ENCODE results near the gene RAB6D.
A peak's percentile ranks its signal among the peaks of the same experiment; 100 is the strongest.
"Not testable (repeated sequence)": the region's sequence is repeated elsewhere in the genome, so short reads cannot be mapped to it uniquely, and the experiment has no call there.

The RAB6D gene

GRCh38 chr2:131363703-131364186, at the start of gene RAB6D:
Gene RAB6D, minus strand, starts transcription at chr2:131364168. Its CDS starts 448 bp downstream, at chr2:131363720.
- not testable (repeated sequence) for H3K27ac ChIP-seq (ENCODE audit: low read length); H3K9me3 ChIP-seq (ENCODE audit: insufficient read depth, low read length); H2AFZ ChIP-seq (ENCODE audit: low read depth, low read length); H4K20me1 ChIP-seq (ENCODE audit: insufficient read depth, low read length); H3K27me3 ChIP-seq (ENCODE audit: low read depth, low read length); H3K36me3 ChIP-seq (replicated peaks; ENCODE audit: low read depth, low read length); H3K9ac ChIP-seq (ENCODE audit: low read length); H3K4me1 ChIP-seq (ENCODE audit: low read length); H3K79me2 ChIP-seq (ENCODE audit: low read length); H3K4me2 ChIP-seq (ENCODE audit: low read length); H3K4me3 ChIP-seq (ENCODE audit: low read length)

GRCh38 chr2:131413148-131413747, 49.3 kb upstream of the RAB6D start:
- Histone ChIP-seq H3K4me2 (ENCODE audit: low read length) (peak overlapping the region; percentile 53), H3K27ac (ENCODE audit: low read length) (no peak overlapping the region), H3K27me3 (ENCODE audit: low read depth, low read length) (peaks cover 33% of the 10 kb centered on the region), H3K9me3 (ENCODE audit: insufficient read depth, low read length) (no peaks in the 10 kb centered on the region), H3K4me1 (ENCODE audit: low read length) (peaks cover 12% of the 10 kb centered on the region), H3K9ac (ENCODE audit: low read length) (no peak overlapping the region), H3K4me3 (ENCODE audit: low read length) (no peak overlapping the region), H3K36me3 (replicated peaks; ENCODE audit: low read depth, low read length) (no peaks in the 10 kb centered on the region), H2AFZ (ENCODE audit: low read depth, low read length) (peak overlapping the region; percentile 63; the same call in 1 of the 2 replicates), H3K79me2 (ENCODE audit: low read length) (no peaks in the 10 kb centered on the region), H4K20me1 (ENCODE audit: insufficient read depth, low read length) (no peaks in the 10 kb centered on the region)
- TF ChIP-seq EZH2phosphoT487 (IDR thresholded peaks at IDR 0.05; ENCODE audit: low read depth) = no peak
- TF ChIP-seq, protein P1, sequence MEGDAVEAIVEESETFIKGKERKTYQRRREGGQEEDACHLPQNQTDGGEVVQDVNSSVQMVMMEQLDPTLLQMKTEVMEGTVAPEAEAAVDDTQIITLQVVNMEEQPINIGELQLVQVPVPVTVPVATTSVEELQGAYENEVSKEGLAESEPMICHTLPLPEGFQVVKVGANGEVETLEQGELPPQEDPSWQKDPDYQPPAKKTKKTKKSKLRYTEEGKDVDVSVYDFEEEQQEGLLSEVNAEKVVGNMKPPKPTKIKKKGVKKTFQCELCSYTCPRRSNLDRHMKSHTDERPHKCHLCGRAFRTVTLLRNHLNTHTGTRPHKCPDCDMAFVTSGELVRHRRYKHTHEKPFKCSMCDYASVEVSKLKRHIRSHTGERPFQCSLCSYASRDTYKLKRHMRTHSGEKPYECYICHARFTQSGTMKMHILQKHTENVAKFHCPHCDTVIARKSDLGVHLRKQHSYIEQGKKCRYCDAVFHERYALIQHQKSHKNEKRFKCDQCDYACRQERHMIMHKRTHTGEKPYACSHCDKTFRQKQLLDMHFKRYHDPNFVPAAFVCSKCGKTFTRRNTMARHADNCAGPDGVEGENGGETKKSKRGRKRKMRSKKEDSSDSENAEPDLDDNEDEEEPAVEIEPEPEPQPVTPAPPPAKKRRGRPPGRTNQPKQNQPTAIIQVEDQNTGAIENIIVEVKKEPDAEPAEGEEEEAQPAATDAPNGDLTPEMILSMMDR (IDR thresholded peaks at IDR 0.05; ENCODE audit: low read depth, low read length) = peak; percentile 86

DNA sequence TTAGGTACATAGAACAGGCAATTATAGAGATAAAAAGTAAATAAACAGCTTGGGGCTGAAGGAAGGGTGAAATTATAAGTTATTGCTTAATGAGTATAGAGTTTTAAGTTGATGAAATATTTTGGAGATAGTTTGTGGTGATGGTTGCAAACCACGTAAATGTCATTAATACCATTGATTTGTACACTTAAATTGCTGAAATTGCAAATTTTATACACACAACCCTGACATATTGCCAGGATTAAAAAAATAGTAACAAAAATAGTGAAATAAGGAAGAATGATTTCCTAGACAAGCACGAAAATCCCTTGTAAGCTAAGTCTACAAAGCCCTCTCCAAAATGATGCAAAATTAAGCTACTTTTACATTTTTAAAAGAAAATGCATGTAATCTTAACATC, 46.2 kb upstream of the RAB6D start:
- Histone ChIP-seq H3K4me2 (ENCODE audit: low read length) (no peak overlapping the region), H3K36me3 (replicated peaks; ENCODE audit: low read depth, low read length) (no peaks in the 10 kb centered on the region), H3K9ac (ENCODE audit: low read length) (no peak overlapping the region), H2AFZ (ENCODE audit: low read depth, low read length) (no peak overlapping the region), H3K4me3 (ENCODE audit: low read length) (no peak overlapping the region), H3K79me2 (ENCODE audit: low read length) (no peaks in the 10 kb centered on the region), H3K27me3 (ENCODE audit: low read depth, low read length) (peaks cover 22% of the 10 kb centered on the region), H3K27ac (ENCODE audit: low read length) (no peak overlapping the region), H4K20me1 (ENCODE audit: insufficient read depth, low read length) (no peaks in the 10 kb centered on the region), H3K9me3 (ENCODE audit: insufficient read depth, low read length) (no peaks in the 10 kb centered on the region), H3K4me1 (ENCODE audit: low read length) (peaks cover 15% of the 10 kb centered on the region)
- TF ChIP-seq, protein P1 (IDR thresholded peaks at IDR 0.05; ENCODE audit: low read depth, low read length) = no peak
- no peak for TF ChIP-seq EZH2phosphoT487 (IDR thresholded peaks at IDR 0.05; ENCODE audit: low read depth)

DNA sequence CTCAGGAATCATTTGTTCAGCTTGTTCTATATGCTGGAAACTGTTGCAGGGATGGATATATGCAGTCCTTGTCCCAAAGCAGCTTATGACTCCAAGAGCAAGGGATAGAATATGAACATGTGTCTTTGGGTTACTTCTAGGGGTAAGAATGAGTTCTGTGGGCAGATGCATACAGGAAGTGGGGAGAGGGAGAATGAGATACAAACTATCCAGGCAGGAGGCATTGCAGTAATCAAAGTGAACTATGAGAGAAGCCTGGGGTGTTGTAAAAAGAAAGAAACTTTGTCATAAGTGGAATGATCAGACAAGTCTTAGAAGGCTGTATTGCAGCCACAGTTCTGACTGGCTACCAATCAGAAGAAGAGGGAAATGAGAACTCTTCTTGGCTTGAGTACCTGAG, 44.8 kb upstream of the RAB6D start:
- no peaks in the 10 kb centered on the region for H3K9me3 ChIP-seq (ENCODE audit: insufficient read depth, low read length)
- H3K4me3 ChIP-seq (ENCODE audit: low read length) = no peak overlapping the region
- no peak overlapping the region for H3K9ac ChIP-seq (ENCODE audit: low read length)
- H3K36me3 ChIP-seq (replicated peaks; ENCODE audit: low read depth, low read length) = no peaks in the 10 kb centered on the region
- peaks cover 15% of the 10 kb centered on the region for H3K4me1 ChIP-seq (ENCODE audit: low read length)
- TF ChIP-seq, protein P1 (IDR thresholded peaks at IDR 0.05; ENCODE audit: low read depth, low read length) = no peak
- TF ChIP-seq EZH2phosphoT487 (IDR thresholded peaks at IDR 0.05; ENCODE audit: low read depth) = no peak
- H3K27me3 ChIP-seq (ENCODE audit: low read depth, low read length) = peaks cover 15% of the 10 kb centered on the region
- peak overlapping the region; percentile 25; the same call in 1 of the 2 replicates for H3K4me2 ChIP-seq (ENCODE audit: low read length)
- no peak overlapping the region for H3K27ac ChIP-seq (ENCODE audit: low read length)
- H2AFZ ChIP-seq (ENCODE audit: low read depth, low read length) = no peak overlapping the region
- no peaks in the 10 kb centered on the region for H4K20me1 ChIP-seq (ENCODE audit: insufficient read depth, low read length)
- no peaks in the 10 kb centered on the region for H3K79me2 ChIP-seq (ENCODE audit: low read length)

Data from OCI-LY3 (cell line).